ENCODE results near the gene YWHAG. TPM values are rescaled to one million over a fixed set of nuclear protein-coding genes. Genes with fewer than 3 reads are reported as not detected.
A peak's percentile ranks its signal among the peaks of the same experiment; 100 is the strongest.

YWHAG gene
- total and polyA plus RNA-seq, 12 donors: 63.7 to 262 (median 205) TPM

DNA sequence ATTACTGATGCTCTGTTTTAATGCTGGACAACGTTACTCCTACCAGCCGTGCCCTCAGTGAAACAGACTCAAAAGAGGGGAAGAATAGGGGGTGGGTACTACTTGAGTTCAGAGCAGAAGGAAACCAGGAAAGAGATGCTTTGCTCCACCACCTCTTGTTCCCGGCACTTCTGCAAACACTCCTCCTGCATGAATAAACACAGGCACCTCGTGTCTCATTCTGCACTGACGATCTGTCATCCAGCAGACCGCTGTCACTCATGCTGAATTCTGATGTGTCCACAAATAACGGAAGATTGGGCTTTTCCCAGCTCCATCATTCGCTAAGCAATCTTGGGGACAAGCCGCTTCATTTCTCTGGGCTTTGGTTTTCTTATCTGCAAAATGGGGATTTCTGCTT is 26.7 kb downstream of the YWHAG start:
- Histone ChIP-seq H3K4me3 (no peak overlapping the region), H3K27ac (peak overlapping the region in 6 of 10 donors; percentile 72 to 84 (median 78)), H3K9me3 (no peaks in the 10 kb centered on the region), H3K27me3 (no peaks in the 10 kb centered on the region), H3K36me3 (peaks cover 0 to 72% (median 14%) of the 10 kb centered on the region in 9 donors), H3K4me1 (peaks cover 3 to 98% (median 85%) of the 10 kb centered on the region in 9 donors)
- no peak for ATAC-seq
- intact Hi-C loops (cut with DNase I): no loop called here
- 62 to 66% methylated on average over 9 of the region's 9 CpGs for WGBS, 2 donors
- DNase-seq: no peak
- TF ChIP-seq, protein P1, sequence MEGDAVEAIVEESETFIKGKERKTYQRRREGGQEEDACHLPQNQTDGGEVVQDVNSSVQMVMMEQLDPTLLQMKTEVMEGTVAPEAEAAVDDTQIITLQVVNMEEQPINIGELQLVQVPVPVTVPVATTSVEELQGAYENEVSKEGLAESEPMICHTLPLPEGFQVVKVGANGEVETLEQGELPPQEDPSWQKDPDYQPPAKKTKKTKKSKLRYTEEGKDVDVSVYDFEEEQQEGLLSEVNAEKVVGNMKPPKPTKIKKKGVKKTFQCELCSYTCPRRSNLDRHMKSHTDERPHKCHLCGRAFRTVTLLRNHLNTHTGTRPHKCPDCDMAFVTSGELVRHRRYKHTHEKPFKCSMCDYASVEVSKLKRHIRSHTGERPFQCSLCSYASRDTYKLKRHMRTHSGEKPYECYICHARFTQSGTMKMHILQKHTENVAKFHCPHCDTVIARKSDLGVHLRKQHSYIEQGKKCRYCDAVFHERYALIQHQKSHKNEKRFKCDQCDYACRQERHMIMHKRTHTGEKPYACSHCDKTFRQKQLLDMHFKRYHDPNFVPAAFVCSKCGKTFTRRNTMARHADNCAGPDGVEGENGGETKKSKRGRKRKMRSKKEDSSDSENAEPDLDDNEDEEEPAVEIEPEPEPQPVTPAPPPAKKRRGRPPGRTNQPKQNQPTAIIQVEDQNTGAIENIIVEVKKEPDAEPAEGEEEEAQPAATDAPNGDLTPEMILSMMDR (IDR thresholded peaks at IDR 0.05): no peak

DNA sequence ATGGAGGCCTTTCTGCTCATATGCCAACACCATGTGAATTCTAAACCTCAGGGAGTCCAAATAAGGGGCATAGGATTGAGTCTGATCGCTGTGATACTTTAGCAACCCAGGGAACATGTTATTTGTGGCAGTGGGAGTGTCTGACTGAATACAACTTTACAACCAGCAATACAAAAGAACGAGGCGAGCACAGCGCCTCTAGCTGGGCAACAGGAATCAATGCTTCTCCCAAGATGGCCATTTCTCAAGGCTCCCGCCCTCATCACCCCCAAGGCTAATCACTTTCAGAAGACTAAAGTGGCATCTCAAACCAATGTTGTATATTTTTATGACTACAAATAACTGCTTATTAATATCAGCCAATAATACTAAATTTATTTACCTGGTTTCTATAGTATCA is 28.1 kb downstream of the YWHAG start:
- 90 to 93% methylated on average over 5 of the region's 5 CpGs for WGBS, 2 donors
- Histone ChIP-seq H3K4me3 (no peak overlapping the region), H3K4me1 (peaks cover 7 to 96% (median 81%) of the 10 kb centered on the region in 9 donors), H3K27me3 (no peaks in the 10 kb centered on the region), H3K36me3 (peaks cover 0 to 75% (median 18%) of the 10 kb centered on the region in 9 donors), H3K27ac (peak overlapping the region in 4 of 10 donors; percentile 16 to 53 (median 24)), H3K9me3 (no peaks in the 10 kb centered on the region)
- intact Hi-C loops (cut with DNase I): no loop called here
- ATAC-seq (no peak), DNase-seq (no peak)
- TF ChIP-seq, protein P1 (IDR thresholded peaks at IDR 0.05): no peak

DNA sequence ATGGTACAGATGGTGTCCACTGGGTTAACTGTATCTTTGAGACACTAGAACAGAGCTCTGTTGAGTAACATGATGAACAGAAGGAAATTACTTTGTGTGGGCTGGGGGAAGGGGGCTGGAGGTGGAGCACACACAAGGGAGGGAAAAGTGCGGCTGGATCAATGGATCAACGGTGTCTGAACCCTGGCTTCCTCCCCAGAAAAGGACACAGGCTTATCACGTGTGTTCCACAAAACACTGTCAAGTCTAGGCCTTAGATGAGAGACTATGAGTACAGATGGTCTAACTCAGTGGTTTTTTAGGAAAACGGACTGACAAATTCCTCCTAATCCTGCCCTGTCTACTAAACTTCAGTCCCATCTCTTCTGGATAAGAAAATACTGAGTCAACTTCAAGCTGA is 28.5 kb downstream of the YWHAG start:
- Histone ChIP-seq H3K36me3 (peaks cover 0 to 80% (median 20%) of the 10 kb centered on the region in 9 donors), H3K4me1 (peaks cover 7 to 95% (median 78%) of the 10 kb centered on the region in 9 donors), H3K27me3 (no peaks in the 10 kb centered on the region), H3K9me3 (no peaks in the 10 kb centered on the region), H3K4me3 (no peak overlapping the region), H3K27ac (peak overlapping the region in 4 of 10 donors; percentile 13 to 53 (median 20))
- WGBS, 2 donors: 54 to 62% methylated on average over 4 of the region's 4 CpGs
- ATAC-seq (no peak), DNase-seq (no peak)
- intact Hi-C loops (cut with DNase I): no loop called here
- TF ChIP-seq, protein P1 (IDR thresholded peaks at IDR 0.05): no peak

DNA sequence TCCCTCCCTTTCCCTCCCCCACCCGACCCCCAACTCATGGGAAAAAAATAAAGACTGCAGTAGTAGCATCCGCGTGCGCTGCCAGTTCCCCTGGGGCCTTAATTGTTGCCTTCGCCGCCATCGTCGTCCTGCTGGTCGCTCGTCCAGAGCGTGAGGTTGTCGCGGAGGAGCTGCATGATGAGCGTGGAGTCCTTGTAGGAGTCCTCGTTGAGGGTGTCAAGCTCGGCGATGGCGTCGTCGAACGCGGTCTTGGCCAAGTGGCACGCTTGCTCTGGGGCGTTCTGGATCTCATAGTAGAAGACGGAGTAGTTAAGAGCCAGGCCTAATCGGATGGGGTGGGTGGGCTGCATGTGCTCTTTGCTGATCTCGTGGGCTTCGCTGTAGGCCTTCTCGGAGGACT is 29.3 kb downstream of the YWHAG start:
- TF ChIP-seq, protein P1 (IDR thresholded peaks at IDR 0.05): no peak
- peak overlapping the region in 2 of 10 donors; percentile 2 to 53 for H3K27ac ChIP-seq
- H3K4me3 ChIP-seq: no peak overlapping the region
- H3K36me3 ChIP-seq: peaks cover 0 to 87% (median 20%) of the 10 kb centered on the region in 9 donors
- H3K4me1 ChIP-seq: peaks cover 7 to 94% (median 78%) of the 10 kb centered on the region in 9 donors
- intact Hi-C loops (cut with DNase I): no loop called here
- no peaks in the 10 kb centered on the region for H3K27me3 ChIP-seq
- H3K9me3 ChIP-seq: no peaks in the 10 kb centered on the region
- DNase-seq: no peak
- 92 to 94% methylated on average over 29 of the region's 29 CpGs for WGBS, 2 donors
- ATAC-seq: no peak
